ENCODE results near the gene CTNNA1.
"Not testable (repeated sequence)": the region's sequence is repeated elsewhere in the genome, so short reads cannot be mapped to it uniquely, and the experiment has no call there.

Gene CTNNA1

DNA sequence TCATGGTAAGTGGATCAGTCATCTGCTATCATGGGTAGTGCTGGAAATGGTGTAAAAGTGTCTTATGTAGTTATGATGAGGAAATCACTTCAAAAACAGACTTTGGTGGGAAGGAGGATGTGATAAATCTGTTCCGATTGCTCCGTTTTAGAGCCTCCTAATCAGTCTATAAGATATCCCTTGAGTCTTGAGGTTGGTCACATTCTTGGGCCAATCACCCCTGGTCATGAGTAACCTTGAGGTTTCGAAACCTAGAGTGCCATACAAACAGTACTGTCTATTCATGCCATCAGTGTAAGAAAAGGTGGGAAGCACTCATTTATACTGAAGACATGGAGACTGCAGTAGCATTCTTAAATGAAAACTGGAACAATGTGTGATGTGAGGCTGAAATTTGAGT, 76.1 kb downstream of the CTNNA1 start:
- Histone ChIP-seq H3K4me1 (ENCODE audit: control insufficient read depth, insufficient read depth, low read length) (peaks cover 4% of the 10 kb centered on the region; the same call in 1 of the 2 replicates), H3K4me3 (ENCODE audit: low read length) (no peak overlapping the region), H3K27me3 (ENCODE audit: control insufficient read depth, insufficient read depth, low read length) (no peaks in the 10 kb centered on the region), H3K36me3 (ENCODE audit: control insufficient read depth, insufficient read depth, low read length) (no peaks in the 10 kb centered on the region; the same call in 1 of the 2 replicates), H3K27ac (ENCODE audit: low read length) (no peak overlapping the region), H3K9me3 (ENCODE audit: control insufficient read depth, insufficient read depth, low read length) (no peaks in the 10 kb centered on the region)
- no peak for DNase-seq (ENCODE audit: low read depth, low spot score)
- no CpG with 5 or more reads among the region's 3 CpGs for WGBS (ENCODE audit: insufficient coverage, insufficient read length)

DNA sequence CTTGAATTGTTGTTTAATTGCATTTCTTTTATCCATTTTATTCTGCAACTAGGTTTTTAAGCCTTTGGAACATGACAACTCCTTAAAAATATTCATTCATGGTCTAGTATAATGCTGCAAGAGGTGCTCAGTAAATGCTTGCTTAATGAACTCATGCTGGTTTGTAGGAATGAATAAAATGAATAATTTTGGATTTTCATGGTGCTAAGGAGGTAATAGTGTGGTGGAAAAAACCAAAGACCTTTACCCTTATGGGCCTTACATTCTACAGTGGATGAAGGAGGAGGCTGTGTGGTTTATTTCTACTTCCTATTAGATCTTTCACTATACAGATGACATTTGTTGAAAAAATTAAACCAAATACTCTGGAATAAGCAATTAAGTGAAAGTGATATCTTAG, 78.5 kb downstream of the CTNNA1 start:
- no peak overlapping the region for H3K27ac ChIP-seq (ENCODE audit: low read length)
- no peak overlapping the region for H3K4me3 ChIP-seq (ENCODE audit: low read length)
- no peaks in the 10 kb centered on the region; the same call in 1 of the 2 replicates for H3K36me3 ChIP-seq (ENCODE audit: control insufficient read depth, insufficient read depth, low read length)
- no peaks in the 10 kb centered on the region for H3K9me3 ChIP-seq (ENCODE audit: control insufficient read depth, insufficient read depth, low read length)
- no peaks in the 10 kb centered on the region for H3K27me3 ChIP-seq (ENCODE audit: control insufficient read depth, insufficient read depth, low read length)
- H3K4me1 ChIP-seq (ENCODE audit: control insufficient read depth, insufficient read depth, low read length) = peaks cover 6% of the 10 kb centered on the region; the same call in 1 of the 2 replicates
- no peak for DNase-seq (ENCODE audit: low read depth, low spot score)

DNA sequence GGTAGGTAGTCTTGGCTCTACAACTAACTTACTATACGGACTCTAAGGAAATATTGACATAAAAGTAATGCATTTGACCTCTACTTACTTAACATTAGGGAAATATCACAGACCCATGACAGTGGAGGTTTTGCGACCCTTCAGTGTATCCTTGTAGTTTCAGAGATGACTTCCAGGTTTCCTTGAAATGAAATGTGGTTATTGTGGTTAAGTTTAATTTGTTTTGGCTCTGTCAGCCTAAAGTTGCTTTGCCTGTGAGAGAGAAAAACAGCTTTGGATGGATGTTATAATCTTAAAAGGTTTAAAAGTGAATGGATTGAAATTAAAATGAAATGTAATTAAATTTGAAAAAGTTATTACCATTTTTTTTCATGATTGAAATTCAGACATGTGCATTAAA, 79.0 kb downstream of the CTNNA1 start:
- no peak overlapping the region for H3K27ac ChIP-seq (ENCODE audit: low read length)
- DNase-seq (ENCODE audit: low read depth, low spot score) = no peak
- no peak overlapping the region for H3K4me3 ChIP-seq (ENCODE audit: low read length)
- no peaks in the 10 kb centered on the region for H3K9me3 ChIP-seq (ENCODE audit: control insufficient read depth, insufficient read depth, low read length)
- no peaks in the 10 kb centered on the region for H3K36me3 ChIP-seq (ENCODE audit: control insufficient read depth, insufficient read depth, low read length)
- no peaks in the 10 kb centered on the region for H3K27me3 ChIP-seq (ENCODE audit: control insufficient read depth, insufficient read depth, low read length)
- H3K4me1 ChIP-seq (ENCODE audit: control insufficient read depth, insufficient read depth, low read length) = peaks cover 6% of the 10 kb centered on the region; the same call in 1 of the 2 replicates
- no CpG with 5 or more reads among the region's 2 CpGs for WGBS (ENCODE audit: insufficient coverage, insufficient read length)

DNA sequence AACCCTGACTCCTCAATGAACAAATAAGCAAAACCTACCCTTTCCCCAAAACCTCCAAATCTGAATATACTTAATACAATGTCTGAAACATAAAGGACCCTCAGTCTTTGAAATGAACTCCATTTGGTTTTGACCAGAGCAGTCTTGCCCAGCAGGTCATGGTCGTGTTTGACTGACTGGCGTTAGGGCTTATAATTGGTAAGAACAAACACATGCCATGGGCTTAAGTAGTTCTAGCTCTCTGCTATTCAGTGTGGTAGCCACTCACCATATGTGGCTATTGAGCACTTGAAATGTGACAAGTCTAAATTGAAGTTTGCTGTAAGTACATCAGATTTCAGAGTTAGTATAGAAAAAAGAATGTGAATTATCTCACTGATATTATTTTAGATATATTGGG, 79.9 kb downstream of the CTNNA1 start:
- Histone ChIP-seq H3K9me3 (ENCODE audit: control insufficient read depth, insufficient read depth, low read length) (no peaks in the 10 kb centered on the region), H3K4me1 (ENCODE audit: control insufficient read depth, insufficient read depth, low read length) (peaks cover 7% of the 10 kb centered on the region; the same call in 1 of the 2 replicates), H3K27ac (ENCODE audit: low read length) (no peak overlapping the region), H3K27me3 (ENCODE audit: control insufficient read depth, insufficient read depth, low read length) (no peaks in the 10 kb centered on the region), H3K4me3 (ENCODE audit: low read length) (no peak overlapping the region), H3K36me3 (ENCODE audit: control insufficient read depth, insufficient read depth, low read length) (no peaks in the 10 kb centered on the region)
- DNase-seq (ENCODE audit: low read depth, low spot score) = no peak
- WGBS (ENCODE audit: insufficient coverage, insufficient read length) = no CpG with 5 or more reads among the region's 2 CpGs

DNA sequence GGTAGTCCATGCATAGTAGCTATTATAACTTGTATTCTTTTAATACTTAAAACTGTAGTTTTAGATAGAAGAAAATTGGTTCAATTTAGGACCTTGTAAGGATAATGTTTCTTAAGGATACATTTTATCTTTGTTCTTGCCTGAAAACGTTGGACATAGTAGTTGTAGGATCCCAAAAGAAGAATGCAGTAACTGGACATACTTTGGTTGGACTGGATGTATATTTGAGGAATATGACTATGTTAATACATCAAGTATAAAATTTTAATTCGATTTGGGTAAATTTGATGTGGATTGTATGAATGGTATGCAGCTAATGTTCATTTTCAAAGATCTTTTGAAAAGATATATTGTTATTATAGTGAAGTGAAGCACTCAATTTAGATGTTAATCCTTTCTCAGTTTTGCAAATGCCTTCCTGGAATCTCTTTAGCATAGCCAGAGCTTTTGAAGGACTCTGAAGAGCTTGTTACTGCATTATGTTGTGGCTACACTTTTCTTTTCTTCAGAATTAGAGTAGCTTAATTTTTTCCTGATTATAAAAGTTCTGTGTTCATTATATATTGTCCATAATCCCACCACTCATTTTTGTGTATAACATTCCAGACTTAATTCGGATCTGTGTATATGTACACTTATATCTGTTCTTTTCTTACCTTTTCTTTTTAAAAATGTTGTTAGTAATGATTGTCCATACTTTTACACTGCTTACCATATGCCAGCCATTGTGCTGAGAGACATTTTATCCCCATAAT, 80.7 kb downstream of the CTNNA1 start:
- Histone ChIP-seq H3K27me3 (ENCODE audit: control insufficient read depth, insufficient read depth, low read length) (no peaks in the 10 kb centered on the region), H3K9me3 (ENCODE audit: control insufficient read depth, insufficient read depth, low read length) (no peaks in the 10 kb centered on the region), H3K4me3 (ENCODE audit: low read length) (no peak overlapping the region), H3K4me1 (ENCODE audit: control insufficient read depth, insufficient read depth, low read length) (peaks cover 7% of the 10 kb centered on the region; the same call in 1 of the 2 replicates), H3K36me3 (ENCODE audit: control insufficient read depth, insufficient read depth, low read length) (no peaks in the 10 kb centered on the region), H3K27ac (ENCODE audit: low read length) (no peak overlapping the region)
- DNase-seq (ENCODE audit: low read depth, low spot score) = no peak
- 93% methylated on average over 1 of the region's 3 CpGs for WGBS (ENCODE audit: insufficient coverage, insufficient read length)

DNA sequence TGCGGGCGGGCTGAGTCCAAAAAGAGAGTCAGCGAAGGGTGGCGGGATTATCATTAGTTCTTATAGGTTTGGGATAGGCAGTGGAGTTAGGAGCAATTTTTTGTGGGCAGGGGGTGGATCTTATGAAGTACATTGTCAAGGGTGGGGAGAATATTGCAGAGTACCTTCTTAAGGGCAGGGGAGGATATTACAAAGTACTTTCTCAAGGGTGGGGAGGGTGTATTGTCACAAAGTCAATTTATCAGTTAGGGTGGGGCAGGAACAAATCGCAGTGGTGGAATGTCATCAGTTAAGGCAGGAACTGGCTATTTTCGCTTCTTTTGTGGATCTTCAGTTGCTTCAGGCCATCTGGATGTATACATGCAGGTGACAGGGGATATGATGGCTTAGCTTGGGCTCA, 81.6 kb downstream of the CTNNA1 start:
- not testable (repeated sequence) for H3K4me3 ChIP-seq (ENCODE audit: low read length); DNase-seq (ENCODE audit: low read depth, low spot score); H3K27me3 ChIP-seq (ENCODE audit: control insufficient read depth, insufficient read depth, low read length); H3K9me3 ChIP-seq (ENCODE audit: control insufficient read depth, insufficient read depth, low read length); H3K4me1 ChIP-seq (ENCODE audit: control insufficient read depth, insufficient read depth, low read length); H3K36me3 ChIP-seq (ENCODE audit: control insufficient read depth, insufficient read depth, low read length); H3K27ac ChIP-seq (ENCODE audit: low read length)
- WGBS (ENCODE audit: insufficient coverage, insufficient read length) = no CpG with 5 or more reads among the region's 6 CpGs

DNA sequence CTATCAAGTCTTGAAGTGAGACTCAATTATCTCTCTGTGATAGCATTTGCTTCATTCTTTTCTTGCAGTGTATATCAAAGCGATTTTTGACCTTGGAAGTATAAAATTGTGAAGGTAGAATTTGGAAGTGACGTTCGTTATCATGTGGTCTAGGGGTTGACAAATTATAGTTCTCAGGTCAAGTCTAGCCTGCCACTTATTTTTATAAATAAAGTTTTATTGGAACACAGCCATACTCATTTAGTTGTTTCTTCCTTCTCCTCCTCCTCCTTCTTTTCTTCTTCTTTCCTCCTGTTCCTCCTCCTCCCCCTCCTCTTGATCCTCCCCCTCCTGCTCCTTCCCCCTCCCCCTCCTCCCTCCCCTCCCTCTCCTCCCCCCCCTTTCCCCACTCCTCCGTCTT, 83.9 kb downstream of the CTNNA1 start:
- Histone ChIP-seq H3K9me3 (ENCODE audit: control insufficient read depth, insufficient read depth, low read length) (no peaks in the 10 kb centered on the region), H3K4me3 (ENCODE audit: low read length) (no peak overlapping the region), H3K27ac (ENCODE audit: low read length) (no peak overlapping the region), H3K4me1 (ENCODE audit: control insufficient read depth, insufficient read depth, low read length) (peaks cover 3% of the 10 kb centered on the region; the same call in 1 of the 2 replicates), H3K27me3 (ENCODE audit: control insufficient read depth, insufficient read depth, low read length) (no peaks in the 10 kb centered on the region), H3K36me3 (ENCODE audit: control insufficient read depth, insufficient read depth, low read length) (no peaks in the 10 kb centered on the region)
- 100% methylated on average over 3 of the region's 4 CpGs for WGBS (ENCODE audit: insufficient coverage, insufficient read length)
- no peak for DNase-seq (ENCODE audit: low read depth, low spot score)

DNA sequence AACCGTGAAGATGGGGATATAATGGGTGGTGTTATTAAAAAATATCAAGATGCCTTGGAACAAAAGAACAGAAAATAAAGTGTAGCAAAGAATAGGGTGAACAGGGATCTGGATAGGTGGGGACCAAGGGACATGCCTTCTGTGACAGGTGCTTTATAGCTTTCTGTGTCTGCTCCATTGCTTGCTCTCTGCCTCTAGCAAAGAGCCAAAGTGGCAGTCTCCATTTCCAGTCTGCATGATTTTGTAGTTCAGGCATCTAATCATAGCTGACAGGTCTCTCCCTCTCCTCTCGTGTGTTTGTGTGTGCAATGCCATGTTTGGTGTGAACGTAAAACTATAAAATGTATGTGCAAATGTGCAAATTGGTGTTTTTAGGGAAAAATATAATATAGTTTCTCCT, 86.9 kb downstream of the CTNNA1 start:
- Histone ChIP-seq H3K27ac (ENCODE audit: low read length) (no peak overlapping the region), H3K4me3 (ENCODE audit: low read length) (no peak overlapping the region), H3K27me3 (ENCODE audit: control insufficient read depth, insufficient read depth, low read length) (no peaks in the 10 kb centered on the region), H3K4me1 (ENCODE audit: control insufficient read depth, insufficient read depth, low read length) (peaks cover 3% of the 10 kb centered on the region; the same call in 1 of the 2 replicates), H3K36me3 (ENCODE audit: control insufficient read depth, insufficient read depth, low read length) (no peaks in the 10 kb centered on the region), H3K9me3 (ENCODE audit: control insufficient read depth, insufficient read depth, low read length) (no peaks in the 10 kb centered on the region)
- no peak for DNase-seq (ENCODE audit: low read depth, low spot score)
- 100% methylated on average over 1 of the region's 3 CpGs for WGBS (ENCODE audit: insufficient coverage, insufficient read length)

DNA sequence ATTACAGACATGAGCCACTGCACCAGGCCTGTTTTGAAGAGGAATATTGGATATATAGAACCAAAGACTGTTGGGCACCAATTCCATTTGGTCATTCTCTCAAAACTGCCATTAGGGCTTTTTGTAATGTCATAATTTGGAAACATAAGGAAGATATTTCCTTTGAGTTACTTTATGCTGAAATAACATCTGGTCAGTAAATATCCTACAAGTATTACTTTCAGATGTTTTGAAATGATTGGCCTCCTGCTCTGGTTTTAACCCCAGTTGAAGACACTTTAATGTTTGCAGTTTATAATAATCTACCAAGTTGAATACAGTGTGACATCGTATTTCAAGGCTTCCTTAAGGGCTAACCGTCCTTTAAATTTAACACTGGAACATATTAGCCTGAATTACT, 88.3 kb downstream of the CTNNA1 start:
- no peak overlapping the region for H3K27ac ChIP-seq (ENCODE audit: low read length)
- no peak overlapping the region for H3K4me3 ChIP-seq (ENCODE audit: low read length)
- H3K36me3 ChIP-seq (ENCODE audit: control insufficient read depth, insufficient read depth, low read length) = no peaks in the 10 kb centered on the region
- no peak for DNase-seq (ENCODE audit: low read depth, low spot score)
- H3K9me3 ChIP-seq (ENCODE audit: control insufficient read depth, insufficient read depth, low read length) = no peaks in the 10 kb centered on the region
- WGBS (ENCODE audit: insufficient coverage, insufficient read length) = no CpG with 5 or more reads among the region's 2 CpGs
- no peaks in the 10 kb centered on the region for H3K27me3 ChIP-seq (ENCODE audit: control insufficient read depth, insufficient read depth, low read length)
- peaks cover 2% of the 10 kb centered on the region; the same call in 1 of the 2 replicates for H3K4me1 ChIP-seq (ENCODE audit: control insufficient read depth, insufficient read depth, low read length)

DNA sequence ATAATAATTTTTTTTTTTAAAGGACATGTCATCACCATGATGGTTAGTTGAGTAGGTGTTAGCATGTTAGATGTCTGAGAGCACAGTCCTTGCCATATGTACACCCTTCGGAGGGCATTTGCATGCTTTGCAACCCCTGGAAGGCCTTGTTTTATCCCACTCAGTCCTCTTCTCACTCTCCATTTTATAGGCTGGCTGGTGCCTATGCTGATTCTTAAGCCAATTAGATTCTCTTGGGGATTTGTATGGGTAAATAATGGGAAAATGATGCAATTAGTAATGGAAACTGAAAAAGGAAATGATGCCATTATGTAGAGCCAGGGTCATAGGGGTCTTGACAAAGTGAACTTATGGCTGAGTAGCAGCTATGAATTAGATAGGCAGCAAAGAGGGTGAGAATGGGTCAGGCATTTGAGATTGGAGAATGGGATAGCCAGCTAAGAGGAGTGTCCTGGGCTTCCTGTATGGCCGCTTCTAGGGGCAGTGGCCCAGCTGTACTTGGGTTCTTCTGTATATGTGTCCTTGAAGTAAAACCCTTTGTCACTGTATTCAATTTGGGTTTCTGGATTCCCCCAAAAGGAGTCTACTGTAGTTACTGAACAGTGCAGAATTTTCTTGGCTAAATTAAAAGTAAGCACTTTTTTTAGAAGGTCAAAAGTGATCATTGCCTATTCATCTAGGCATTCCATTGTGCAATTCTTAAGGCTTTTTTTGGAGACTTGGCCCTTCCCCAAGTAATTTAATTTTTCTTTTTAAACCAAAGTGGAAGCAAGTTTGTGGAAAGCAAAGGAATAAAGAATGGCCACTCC, 90.3 kb downstream of the CTNNA1 start:
- WGBS (ENCODE audit: insufficient coverage, insufficient read length) = no CpG with 5 or more reads among the region's 2 CpGs
- no peak for DNase-seq (ENCODE audit: low read depth, low spot score)
- H3K4me1 ChIP-seq (ENCODE audit: control insufficient read depth, insufficient read depth, low read length) = no peaks in the 10 kb centered on the region; the same call in 1 of the 2 replicates
- H3K27ac ChIP-seq (ENCODE audit: low read length) = no peak overlapping the region
- no peaks in the 10 kb centered on the region for H3K9me3 ChIP-seq (ENCODE audit: control insufficient read depth, insufficient read depth, low read length)
- no peak overlapping the region for H3K4me3 ChIP-seq (ENCODE audit: low read length)
- H3K36me3 ChIP-seq (ENCODE audit: control insufficient read depth, insufficient read depth, low read length) = no peaks in the 10 kb centered on the region
- no peaks in the 10 kb centered on the region for H3K27me3 ChIP-seq (ENCODE audit: control insufficient read depth, insufficient read depth, low read length)

Data from iPS DF 6.9 (cell line).